Loucy (cell line): ENCODE results near the gene GGN.

Experiments used
- H2AFZ ChIP-seq: fragments of 200-600 bp; sonication (generic); 2 replicates; pipeline ENCODE4 v1.6.0; 2016; ENCODE audit warnings: antibody characterized with exemption, mild to moderate bottlenecking, low read length, moderate library complexity
- H3F3A ChIP-seq: fragments of 200-600 bp; 2 replicates; pipeline ENCODE4 v1.6.0; 2016; ENCODE audit warnings: antibody characterized with exemption, low read depth, mild to moderate bottlenecking
- H3K27me3 ChIP-seq: fragments of 200-600 bp; sonication (generic); 2 replicates; pipeline ENCODE4 v1.6.1; 2014; ENCODE audit warnings: low read length, mild to moderate bottlenecking; ENCODE audit not compliant: insufficient read depth, poor library complexity, severe bottlenecking
- H3K36me3 ChIP-seq: fragments of 200-600 bp; sonication (generic); 2 replicates; pipeline ENCODE4 v1.6.1; 2016; ENCODE audit warnings: low read length; ENCODE audit not compliant: insufficient read depth
- H3K4me1 ChIP-seq: fragments of 200-600 bp; sonication (generic); 2 replicates; pipeline ENCODE4 v1.5.1; 2014; ENCODE audit warnings: low read length, mild to moderate bottlenecking; ENCODE audit not compliant: insufficient read depth, poor library complexity, severe bottlenecking
- H3K4me2 ChIP-seq: fragments of 200-600 bp; sonication (generic); 2 replicates; pipeline ENCODE4 v1.6.0; 2014; ENCODE audit warnings: antibody characterized with exemption, low read length, low read depth, mild to moderate bottlenecking; ENCODE audit not compliant: poor library complexity, severe bottlenecking
- H3K4me3 ChIP-seq: fragments of 200-600 bp; sonication (generic); 2 replicates; pipeline ENCODE4 v1.5.1; 2014; ENCODE audit warnings: low read length, mild to moderate bottlenecking, mixed read lengths; ENCODE audit not compliant: poor library complexity, severe bottlenecking
- H3K79me2 ChIP-seq: fragments of 200-600 bp; sonication (generic); 2 replicates; pipeline ENCODE4 v1.6.1; 2014; ENCODE audit warnings: low read length; ENCODE audit not compliant: insufficient read depth
- H3K9ac ChIP-seq: fragments of 200-600 bp; sonication (generic); 2 replicates; pipeline ENCODE4 v1.6.0; 2014; ENCODE audit warnings: mild to moderate bottlenecking, low read depth, low read length, moderate library complexity; ENCODE audit not compliant: poor library complexity, severe bottlenecking
- H3K9me2 ChIP-seq: fragments of 200-600 bp; sonication (generic); replicated peaks from 2 replicates; pipeline ENCODE4 v1.6.1; 2016; ENCODE audit warnings: low read depth, low read length, mixed read lengths
- H3K9me3 ChIP-seq: fragments of 200-600 bp; sonication (generic); 2 replicates; pipeline ENCODE4 v1.6.1; 2014; ENCODE audit warnings: mild to moderate bottlenecking, antibody characterized with exemption, low read length, low read depth; ENCODE audit not compliant: insufficient read depth
- H4K20me1 ChIP-seq: fragments of 200-600 bp; sonication (generic); 2 replicates; pipeline ENCODE4 v1.6.0; 2014; ENCODE audit warnings: antibody characterized with exemption, low read length, mild to moderate bottlenecking; ENCODE audit not compliant: insufficient read depth, poor library complexity, severe bottlenecking
- CTCF ChIP-seq: fragments of 200-600 bp; sonication (generic); conservative IDR thresholded peaks from 2 replicates; pipeline ENCODE4 v1.5.1; 2014; ENCODE audit warnings: mild to moderate bottlenecking, antibody characterized with exemption, low read length
- EZH2phosphoT487 ChIP-seq: fragments of 200-600 bp; IDR thresholded peaks from 2 replicates; pipeline ENCODE4 v1.6.1; 2018; ENCODE audit warnings: antibody characterized with exemption, mild to moderate bottlenecking, moderate library complexity, borderline replicate concordance

The GGN gene

GRCh38 chr19:38360351-38360750 is 27.5 kb downstream of the GGN start:
- Histone ChIP-seq H3K4me3 (no peak overlapping the region), H4K20me1 (no peaks in the 10 kb centered on the region)

GRCh38 chr19:38359242-38360021 is 28.4 kb downstream of the GGN start:
- H3K9me2 ChIP-seq, result no peaks in the 10 kb centered on the region
- no peak for TF ChIP-seq CTCF
- TF ChIP-seq EZH2phosphoT487, result no peak
- no peak overlapping the region for H3K9ac ChIP-seq
- no peaks in the 10 kb centered on the region for H4K20me1 ChIP-seq
- no peaks in the 10 kb centered on the region for H3K79me2 ChIP-seq
- no peak overlapping the region for H2AFZ ChIP-seq
- H3K36me3 ChIP-seq, result no peaks in the 10 kb centered on the region
- H3K4me3 ChIP-seq, result no peak overlapping the region
- no peaks in the 10 kb centered on the region for H3K27me3 ChIP-seq
- H3K9me3 ChIP-seq, result no peaks in the 10 kb centered on the region
- no peaks in the 10 kb centered on the region for H3F3A ChIP-seq
- H3K4me1 ChIP-seq, result no peaks in the 10 kb centered on the region
- H3K4me2 ChIP-seq, result no peak overlapping the region

More at GRCh38 chr19:38360351-38360750, 27.5 kb downstream of the GGN start:
- Histone ChIP-seq H3K79me2 (no peaks in the 10 kb centered on the region), H3K27me3 (no peaks in the 10 kb centered on the region), H3K36me3 (no peaks in the 10 kb centered on the region), H3K9ac (no peak overlapping the region), H3K9me3 (no peaks in the 10 kb centered on the region), H3K9me2 (no peaks in the 10 kb centered on the region), H3K4me2 (no peak overlapping the region), H3K4me1 (no peaks in the 10 kb centered on the region), H3F3A (no peaks in the 10 kb centered on the region), H2AFZ (no peak overlapping the region)
- TF ChIP-seq EZH2phosphoT487 (no peak), CTCF (no peak)

- H3K9me3 ChIP-seq, result no peaks in the 10 kb centered on the region
- TF ChIP-seq EZH2phosphoT487, result no peak
- TF ChIP-seq CTCF, result no peak
- no peaks in the 10 kb centered on the region for H3F3A ChIP-seq
- H3K4me1 ChIP-seq, result no peaks in the 10 kb centered on the region
- H3K4me3 ChIP-seq, result no peak overlapping the region
- H3K9ac ChIP-seq, result no peak overlapping the region
- no peaks in the 10 kb centered on the region for H3K27me3 ChIP-seq
- H3K4me2 ChIP-seq, result no peak overlapping the region
- H3K36me3 ChIP-seq, result no peaks in the 10 kb centered on the region
- no peaks in the 10 kb centered on the region for H3K79me2 ChIP-seq
- H4K20me1 ChIP-seq, result no peaks in the 10 kb centered on the region
- H2AFZ ChIP-seq, result no peak overlapping the region
- H3K9me2 ChIP-seq, result no peaks in the 10 kb centered on the region
Measured at GRCh38 chr19:38358071-38358470, 29.8 kb downstream of the GGN start.
